Activated naive CD4-positive, alpha-beta T cell treated with anti-CD3 and anti-CD28 coated beads, Interleukin-2, amount 50 U/mL, for 16 hours (primary cell): Measurements from ENCODE around the gene TLL2.
A peak's percentile ranks its signal among the peaks of the same experiment; 100 is the strongest.

Experiments used
- DNase-seq: peaks from one replicate; pipeline ENCODE4 v3.0.0-alpha.2; 2020

Gene TLL2

DNA sequence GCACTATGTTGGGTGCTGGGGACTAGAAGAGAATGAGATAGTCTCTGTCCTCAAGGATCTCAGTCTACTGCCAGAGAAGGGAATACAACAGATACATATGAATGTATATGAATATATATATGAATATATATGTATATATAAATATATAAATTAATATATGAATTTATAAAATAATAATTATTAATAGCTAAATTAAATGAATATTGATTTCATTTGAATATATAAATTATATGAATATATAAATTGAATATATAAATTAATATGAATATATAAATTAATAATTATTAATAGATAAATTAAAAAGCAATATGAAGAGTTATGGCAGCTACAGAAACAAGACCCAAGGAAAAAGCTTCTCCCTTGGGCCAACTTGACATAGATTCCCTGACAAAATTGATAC, 95.1 kb downstream of the TLL2 start:
- no peak for DNase-seq

DNA sequence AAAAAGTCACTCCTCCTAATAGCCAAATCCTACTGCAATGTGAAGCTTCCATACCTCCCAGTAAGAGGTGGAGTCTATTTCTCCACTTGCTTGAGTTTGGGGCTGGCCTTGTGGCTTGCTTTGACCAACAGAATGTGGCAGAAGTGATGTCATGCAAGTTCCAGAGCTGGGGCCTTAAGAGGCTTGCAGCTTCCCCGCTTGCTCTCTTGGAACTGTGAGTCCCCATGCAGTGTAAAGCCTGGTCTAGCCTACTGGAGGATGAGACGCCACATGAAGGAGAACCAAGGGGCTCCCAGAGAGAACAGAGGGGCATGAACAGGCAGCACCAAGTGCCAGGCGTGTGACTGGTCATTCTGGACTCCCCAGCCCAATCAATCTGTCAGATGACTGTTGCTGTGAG, 96.3 kb downstream of the TLL2 start:
- DNase-seq, result no peak

GRCh38 chr10:96416643-96417042, 97.1 kb downstream of the TLL2 start:
- DNase-seq, result no peak

GRCh38 chr10:96415891-96416554, 97.7 kb downstream of the TLL2 start:
- DNase-seq, result no peak

DNA sequence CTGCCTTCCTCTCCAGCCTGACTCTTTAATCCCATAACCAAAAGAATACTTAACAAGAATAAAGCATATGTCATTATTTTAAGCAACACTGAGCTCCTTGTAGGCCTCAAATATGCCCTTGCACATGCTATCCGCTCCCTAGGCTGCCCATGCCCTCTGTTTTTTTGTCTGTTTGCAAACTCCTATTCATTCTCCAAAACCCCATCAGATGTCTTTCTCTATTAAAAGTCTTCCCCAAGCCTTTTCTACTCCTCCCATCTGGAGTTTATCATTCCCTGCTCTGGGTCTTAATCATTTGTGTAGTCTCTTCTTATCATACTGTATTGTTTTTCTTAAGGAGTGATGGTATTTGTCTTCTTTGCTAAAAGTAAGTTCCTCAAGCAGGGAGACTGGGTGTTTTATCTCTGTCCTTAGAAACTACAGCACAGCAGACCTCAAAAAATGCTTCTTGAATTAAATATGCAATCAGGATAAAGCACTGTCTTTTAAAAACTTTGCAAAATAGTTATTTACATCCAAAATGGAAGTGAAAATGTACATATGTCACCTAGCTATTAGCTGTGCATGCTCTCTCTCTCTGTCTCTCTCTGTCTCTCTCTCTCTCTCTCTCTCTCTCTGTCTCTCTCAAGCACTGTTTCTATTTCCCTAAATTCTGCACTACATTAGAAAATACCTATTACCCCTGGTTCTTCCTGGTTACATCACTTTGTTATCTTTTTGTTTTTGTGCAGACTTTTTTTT, 98.4 kb downstream of the TLL2 start:
- no peak for DNase-seq

GRCh38 chr10:96414303-96414702, 99.4 kb downstream of the TLL2 start:
- no peak for DNase-seq

DNA sequence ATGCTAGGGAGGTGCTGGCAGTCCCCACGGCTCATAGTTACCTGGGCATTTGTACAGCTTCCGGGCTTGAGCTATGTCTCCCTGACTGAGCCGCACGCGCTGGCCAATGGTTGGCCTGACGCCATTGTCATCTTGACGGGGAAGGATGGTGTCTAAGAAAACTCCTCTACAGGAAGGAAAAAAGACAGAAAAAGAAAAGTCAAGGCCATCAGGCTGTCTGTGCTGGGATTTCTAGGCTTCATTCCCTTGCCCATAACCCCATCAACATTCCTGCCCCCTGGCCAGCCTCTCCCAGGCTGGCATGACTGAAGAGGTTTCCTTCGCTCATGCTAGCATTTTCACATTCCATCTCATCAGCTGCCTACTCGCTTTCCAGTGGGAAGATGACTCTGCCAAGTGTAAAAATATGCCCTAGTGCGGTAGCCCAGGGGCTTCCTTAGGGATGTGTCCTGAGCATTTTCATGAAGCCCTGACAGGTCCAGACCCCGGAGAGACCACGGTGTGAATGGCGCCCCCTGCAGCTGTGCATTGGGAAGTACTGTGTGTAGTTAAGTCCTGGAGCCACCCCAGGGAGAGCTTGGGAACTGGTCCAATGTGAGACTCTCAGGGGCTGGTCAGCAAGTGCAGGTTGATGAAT, 100.5 kb downstream of the TLL2 start:
- no peak for DNase-seq

DNA sequence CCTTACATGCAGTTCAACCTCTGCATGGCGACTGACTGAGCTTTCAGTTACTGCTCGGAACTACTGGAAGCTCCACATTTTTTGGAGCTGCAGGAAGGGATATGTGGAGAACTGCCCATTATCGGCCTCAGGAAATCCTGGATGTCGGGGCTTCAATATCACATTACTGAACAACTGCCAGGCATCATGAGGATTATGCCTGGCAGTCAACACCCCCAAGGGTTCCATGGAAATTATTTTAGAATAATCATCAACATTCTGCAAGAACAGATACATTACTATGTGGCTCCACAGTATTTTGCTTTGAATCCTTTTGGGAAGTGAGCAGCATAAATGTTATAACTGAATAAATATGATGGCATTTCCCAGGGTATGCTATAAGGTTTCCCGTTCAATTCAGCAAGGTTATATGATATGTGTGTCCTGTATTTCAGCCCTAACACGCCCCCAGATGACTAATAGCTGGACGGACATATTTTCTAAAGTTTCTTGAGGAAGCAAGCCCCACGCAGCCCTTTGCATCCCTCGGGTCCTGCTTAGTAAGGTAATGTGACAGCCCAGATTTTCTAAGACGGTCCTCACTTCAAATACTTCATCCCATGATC, 101.9 kb downstream of the TLL2 start:
- no peak for DNase-seq

- no peak for DNase-seq
These were observed 103.4 kb downstream of the TLL2 start for GRCh38 chr10:96410296-96410695.

- DNase-seq, result no peak
These were observed 105.5 kb downstream of the TLL2 start for GRCh38 chr10:96408201-96408600.

DNA sequence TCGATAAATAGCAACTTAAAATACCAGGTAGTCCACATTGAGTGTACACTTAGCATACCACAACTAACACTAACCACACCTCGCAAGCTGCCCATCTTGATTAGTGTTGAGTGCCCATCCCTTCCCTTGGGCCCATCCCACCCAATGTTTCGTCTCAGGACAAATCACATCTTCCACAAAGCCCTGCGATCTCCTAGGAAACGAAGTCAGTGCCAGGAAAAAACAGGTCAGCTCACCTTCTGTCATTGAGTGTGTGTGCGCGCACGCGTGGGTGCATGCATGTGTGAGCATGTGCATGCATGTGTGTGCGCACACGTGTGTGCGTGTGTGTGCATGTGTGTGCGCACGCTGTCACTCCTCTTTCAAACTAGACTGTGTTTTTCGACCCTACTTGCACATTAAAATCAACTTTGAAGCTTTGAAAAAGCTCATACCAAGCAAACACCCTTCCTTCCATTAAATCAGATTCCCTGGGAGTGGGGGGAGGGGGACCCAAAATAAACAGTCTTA, 106.1 kb downstream of the TLL2 start:
- no peak for DNase-seq

DNA sequence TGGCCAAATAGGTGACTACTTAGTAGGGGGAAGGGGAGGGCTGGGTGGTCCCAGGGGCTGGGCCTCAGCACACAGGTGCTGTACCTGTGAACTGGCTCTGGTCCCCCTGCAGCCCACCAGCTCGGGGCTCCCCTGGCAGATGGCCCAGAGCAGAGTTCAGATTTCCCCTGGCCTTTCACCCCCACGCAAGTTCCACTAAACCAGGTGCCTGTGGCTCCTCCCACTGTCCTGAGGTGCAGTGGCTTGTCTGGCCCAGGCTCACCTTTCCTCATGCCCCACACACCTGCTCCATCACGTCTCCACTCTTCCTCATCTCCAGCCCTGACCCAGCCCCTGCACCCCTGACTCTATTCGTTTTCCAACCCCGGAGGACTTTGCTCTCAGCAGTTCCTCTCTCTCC, 107.6 kb downstream of the TLL2 start:
- no peak for DNase-seq

GRCh38 chr10:96402417-96403305, 111.1 kb downstream of the TLL2 start:
- no peak for DNase-seq

- no peak for DNase-seq
These were observed 112.7 kb downstream of the TLL2 start for GRCh38 chr10:96401036-96401435.

DNA sequence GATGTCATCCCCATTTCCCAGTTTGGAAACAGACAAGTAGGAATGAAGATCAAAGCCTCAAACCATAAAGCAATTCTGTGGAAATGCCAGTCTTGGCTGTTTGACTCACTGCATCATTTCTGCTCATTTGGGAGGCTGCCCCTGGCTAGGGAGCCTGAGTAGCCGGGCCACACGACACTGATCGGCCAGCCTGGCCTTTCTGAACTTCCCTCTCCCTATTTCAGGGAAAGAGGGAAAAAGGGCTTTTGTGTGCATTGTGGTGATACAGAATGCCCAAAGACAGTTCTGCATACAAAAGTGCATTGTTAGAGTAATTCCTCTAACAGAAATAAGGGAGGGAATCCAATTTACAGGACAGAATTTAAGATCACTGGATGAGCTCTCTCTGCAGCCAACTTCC, 113.3 kb downstream of the TLL2 start:
- no peak for DNase-seq

DNA sequence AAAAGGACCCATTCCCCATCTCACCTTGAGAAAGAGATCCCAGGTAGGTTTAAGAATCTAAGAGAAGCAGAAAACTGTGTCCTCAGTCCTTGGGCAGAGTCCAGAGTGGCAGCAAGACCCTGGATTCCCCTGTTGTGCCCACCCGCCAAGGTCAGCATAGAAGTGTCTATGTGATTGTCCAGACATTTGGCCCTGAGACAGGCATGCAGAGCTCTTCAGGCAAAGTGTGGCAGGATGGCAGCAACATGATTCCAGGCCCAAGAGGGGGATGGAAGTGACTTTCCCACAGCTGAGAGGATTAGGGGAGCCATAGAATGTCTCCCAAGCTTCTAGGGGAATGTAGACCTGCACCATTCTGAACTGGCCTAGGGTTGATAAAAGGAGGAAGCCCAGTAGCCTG, 115.8 kb downstream of the TLL2 start:
- no peak for DNase-seq

DNA sequence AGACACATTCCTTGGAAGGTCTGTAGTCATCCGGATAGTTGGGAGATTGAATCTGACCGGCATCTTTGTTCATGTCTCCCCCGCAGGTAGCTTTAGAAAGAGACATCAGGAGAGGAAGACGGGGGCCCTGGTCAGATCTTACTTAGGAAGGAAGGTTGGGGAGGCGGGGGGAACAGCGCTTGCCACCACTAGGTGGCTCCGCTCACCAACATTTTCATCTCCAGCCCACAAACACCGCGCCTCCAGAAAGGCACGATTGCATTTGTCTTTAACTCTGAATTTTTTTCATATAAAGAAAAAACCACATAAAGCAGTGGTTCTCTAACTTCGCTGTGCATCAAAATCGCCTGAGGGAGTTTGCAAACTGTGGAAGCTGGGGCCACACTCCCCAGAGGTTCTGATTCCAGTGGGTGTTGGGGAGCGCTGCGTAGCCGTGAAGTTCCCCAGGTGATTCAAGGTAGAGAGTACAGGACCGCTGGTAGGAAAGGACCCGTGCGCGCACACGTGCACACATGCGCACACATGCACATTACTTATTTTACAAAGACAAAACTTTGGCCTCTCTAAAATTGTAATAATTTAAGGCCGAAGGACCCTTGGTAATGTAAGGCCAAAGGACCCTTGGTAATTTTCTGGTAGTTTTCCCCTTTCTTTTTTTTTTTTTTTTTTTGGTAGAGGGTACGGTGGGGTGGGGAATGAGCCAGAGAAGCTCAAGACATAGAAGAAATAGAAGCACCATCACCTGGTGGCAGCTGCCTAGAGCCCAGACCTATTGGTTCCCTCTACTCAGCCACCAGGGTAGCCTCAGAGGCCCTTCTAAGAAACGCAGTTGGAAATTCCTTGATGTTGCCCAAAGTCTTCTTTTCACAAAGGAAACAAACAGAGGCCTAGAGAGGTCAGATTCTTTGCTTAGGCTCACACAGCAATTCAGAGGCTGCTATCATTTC, 117.5 kb downstream of the TLL2 start:
- DNase-seq, result peak; percentile 66

- DNase-seq, result no peak
These were observed 123.3 kb downstream of the TLL2 start for GRCh38 chr10:96390460-96390864.

GRCh38 chr10:96389785-96390184, 123.9 kb downstream of the TLL2 start:
- no peak for DNase-seq

DNA sequence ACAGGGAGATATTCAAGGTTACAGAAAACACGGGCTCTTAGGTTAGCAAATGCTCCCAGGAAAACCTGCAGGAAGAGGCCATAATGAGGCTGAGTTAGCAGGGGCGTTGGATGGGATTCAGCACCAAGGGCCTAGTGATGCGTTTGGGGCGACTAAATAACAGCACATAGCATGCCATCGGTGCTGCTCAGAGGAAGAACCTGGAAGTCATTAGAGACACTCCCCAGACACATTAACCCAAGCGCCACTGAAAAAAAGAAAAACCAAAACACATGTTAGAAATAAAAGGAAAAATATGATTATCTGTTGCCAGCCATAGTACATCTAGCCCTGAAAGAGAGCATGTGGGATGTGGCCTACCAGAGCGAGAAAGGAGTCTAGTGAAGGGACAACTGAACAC, 126.1 kb downstream of the TLL2 start:
- DNase-seq, result no peak

DNA sequence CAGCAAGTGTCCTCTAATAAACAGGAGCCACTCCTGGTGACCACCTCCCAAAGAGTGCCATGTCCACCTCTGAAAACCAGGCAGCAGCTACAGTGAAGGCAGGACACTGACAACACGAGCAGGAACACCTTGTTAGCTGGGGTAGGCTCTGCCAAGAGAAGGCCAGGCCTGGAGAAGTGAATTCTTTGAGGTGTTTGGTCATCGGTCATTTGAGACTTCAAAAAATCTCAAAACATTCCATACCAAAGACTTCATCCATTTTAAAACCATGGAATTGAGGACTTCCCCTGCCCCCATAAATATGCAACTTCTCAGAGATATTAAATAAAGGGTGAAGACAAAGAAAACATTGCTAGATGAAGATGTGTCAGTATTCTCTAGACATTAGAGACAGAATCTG, 126.6 kb downstream of the TLL2 start:
- no peak for DNase-seq
